Endodermal cell (in vitro differentiated cells): ENCODE results near the gene SSH2. TPM values are rescaled to one million over a fixed set of nuclear protein-coding genes. Genes with fewer than 3 reads are reported as not detected.
A peak's percentile ranks its signal among the peaks of the same experiment; 100 is the strongest.

Experiments used
- DNase-seq: peaks from one replicate; pipeline ENCODE4 v3.0.0-alpha.2; 2017
- H3K27ac ChIP-seq: 2 replicates; pipeline ENCODE4 v1.5.1; 2013; ENCODE audit warnings: mild to moderate bottlenecking, low read depth, low read length, moderate library complexity
- H3K27me3 ChIP-seq: 2 replicates; pipeline ENCODE4 v1.6.1; 2013; ENCODE audit warnings: mild to moderate bottlenecking, low read length, moderate library complexity; ENCODE audit not compliant: insufficient read depth, control insufficient read depth, poor library complexity, severe bottlenecking
- H3K36me3 ChIP-seq: 2 replicates; pipeline ENCODE4 v1.7.0; 2013; ENCODE audit warnings: mild to moderate bottlenecking, low read length, moderate library complexity; ENCODE audit not compliant: control insufficient read depth, insufficient read depth
- H3K4me1 ChIP-seq: one replicate; pipeline ENCODE4 v1.7.0; 2013; ENCODE audit warnings: low read length; ENCODE audit not compliant: control insufficient read depth, insufficient read depth
- H3K4me3 ChIP-seq: 2 replicates; pipeline ENCODE4 v1.5.1; 2013; ENCODE audit warnings: mild to moderate bottlenecking, low read length, moderate library complexity
- H3K9ac ChIP-seq: 2 replicates; pipeline ENCODE4 v1.6.1; 2013; ENCODE audit warnings: mild to moderate bottlenecking, low read length, moderate library complexity; ENCODE audit not compliant: poor library complexity, severe bottlenecking; ENCODE audit errors: extremely low read depth
- H3K9me3 ChIP-seq: 2 replicates; pipeline ENCODE4 v1.6.1; 2013; ENCODE audit warnings: mild to moderate bottlenecking, low read length, moderate library complexity; ENCODE audit not compliant: control insufficient read depth
- H3K27ac Mint-ChIP-seq: 2 replicates; pipeline ENCODE4 v1.8.0; 2020; ENCODE audit warnings: mixed read lengths
- H3K27me3 Mint-ChIP-seq: 2 replicates; pipeline ENCODE4 v1.8.0; 2021; ENCODE audit warnings: mild to moderate bottlenecking, mixed read lengths; ENCODE audit not compliant: insufficient read depth
- H3K36me3 Mint-ChIP-seq: 2 replicates; pipeline ENCODE4 v1.8.0; 2020; ENCODE audit warnings: low read depth, mixed read lengths
- H3K4me1 Mint-ChIP-seq: 2 replicates; pipeline ENCODE4 v1.8.0; 2020; ENCODE audit warnings: mixed read lengths
- H3K4me3 Mint-ChIP-seq: 2 replicates; pipeline ENCODE4 v1.8.0; 2020; ENCODE audit warnings: mild to moderate bottlenecking, moderate library complexity, mixed read lengths
- H3K9me3 Mint-ChIP-seq: 2 replicates; pipeline ENCODE4 v1.8.0; 2020; ENCODE audit warnings: mild to moderate bottlenecking, mixed read lengths
- CTCF ChIP-seq: fragments of 200-600 bp; sonication (generic); conservative IDR thresholded peaks from 2 replicates; pipeline ENCODE4 v1.5.0; 2021; ENCODE audit warnings: antibody characterized with exemption, mild to moderate bottlenecking
- WGBS, 2 experiments: methylation state at CpG; one replicate each; pipeline versions ENCODE4 v1.1.5 to v1.1.7; 2013; ENCODE audit warnings: missing lambda C conversion rate in 2 of 2, mixed read lengths in 1 of 2; ENCODE audit not compliant: insufficient coverage in 1 of 2, insufficient read length in 1 of 2; 5-methylcytosine and 5-hydroxymethylcytosine counted together
- total RNA-seq, 2 donors: library from RNA; stranded (reverse); fragmentation: NEBNext Ultra II Directional in 1 of 2; extraction: Animal tissue kit (Norgen Biotek cat#: 25700) in 1 of 2; gene quantifications; 2 replicates in 1 of 2; 3 replicates in 1 of 2; pipeline ENCODE4 v1.2.1, GENCODE V29; 2021

SSH2 gene
- total RNA-seq, 2 donors from 2014 or later: 11.3 to 13.5 TPM

- 86 to 93% methylated on average over 4 to 15 of the region's 15 CpGs for WGBS, 2 experiments
- peaks cover 10% of the 10 kb centered on the region for H3K27me3 ChIP-seq
- H3K27ac ChIP-seq: no peak overlapping the region
- no peaks in the 10 kb centered on the region for H3K4me1 Mint-ChIP-seq
- no peaks in the 10 kb centered on the region for H3K36me3 Mint-ChIP-seq
- no peak overlapping the region for H3K4me3 ChIP-seq
- DNase-seq: peak; percentile 40
- H3K4me1 ChIP-seq: no peaks in the 10 kb centered on the region
- peaks cover 1% of the 10 kb centered on the region for H3K9me3 Mint-ChIP-seq
- peaks cover 42% of the 10 kb centered on the region for H3K27me3 Mint-ChIP-seq
- H3K4me3 Mint-ChIP-seq: no peak overlapping the region
- no peaks in the 10 kb centered on the region for H3K36me3 ChIP-seq
- no peak overlapping the region for H3K9ac ChIP-seq
- TF ChIP-seq CTCF: no peak
- no peaks in the 10 kb centered on the region for H3K9me3 ChIP-seq
- no peak overlapping the region for H3K27ac Mint-ChIP-seq
These were observed 321.0 kb downstream of the SSH2 start for GRCh38 chr17:29608986-29609385.

GRCh38 chr17:29607557-29608195 is 322.4 kb downstream of the SSH2 start:
- no peak overlapping the region for H3K27ac ChIP-seq
- no peak for TF ChIP-seq CTCF
- H3K4me3 ChIP-seq: no peak overlapping the region
- Mint-ChIP-seq H3K4me3 (no peak overlapping the region), H3K4me1 (no peaks in the 10 kb centered on the region), H3K27me3 (peaks cover 31% of the 10 kb centered on the region), H3K27ac (no peak overlapping the region), H3K36me3 (no peaks in the 10 kb centered on the region), H3K9me3 (peaks cover 1% of the 10 kb centered on the region)
- no peaks in the 10 kb centered on the region for H3K27me3 ChIP-seq
- no peaks in the 10 kb centered on the region for H3K4me1 ChIP-seq
- 90 to 97% methylated on average over 10 to 29 of the region's 29 CpGs for WGBS, 2 experiments
- H3K9ac ChIP-seq: no peak overlapping the region
- peak; percentile 44 for DNase-seq
- H3K36me3 ChIP-seq: no peaks in the 10 kb centered on the region
- H3K9me3 ChIP-seq: no peaks in the 10 kb centered on the region

- H3K4me3 Mint-ChIP-seq: no peak overlapping the region
These were observed 326.8 kb downstream of the SSH2 start for GRCh38 chr17:29603109-29603674.

More at GRCh38 chr17:29603109-29603674, 326.8 kb downstream of the SSH2 start:
- no peaks in the 10 kb centered on the region for H3K27me3 ChIP-seq
- no peaks in the 10 kb centered on the region for H3K9me3 ChIP-seq
- H3K9ac ChIP-seq: no peak overlapping the region
- 87 to 96% methylated on average over 3 to 6 of the region's 6 CpGs for WGBS, 2 experiments
- Mint-ChIP-seq H3K9me3 (no peaks in the 10 kb centered on the region), H3K27ac (no peak overlapping the region), H3K36me3 (no peaks in the 10 kb centered on the region), H3K4me1 (no peaks in the 10 kb centered on the region), H3K27me3 (peaks cover 12% of the 10 kb centered on the region)
- no peak overlapping the region for H3K4me3 ChIP-seq
- no peak for DNase-seq
- H3K4me1 ChIP-seq: no peaks in the 10 kb centered on the region
- no peak for TF ChIP-seq CTCF
- no peak overlapping the region for H3K27ac ChIP-seq
- no peaks in the 10 kb centered on the region for H3K36me3 ChIP-seq
